SK-N-SH (cell line): Measurements from ENCODE around the gene APH1B.

Experiments
- JUND ChIP-seq: IDR thresholded peaks from 2 replicates; pipeline ENCODE4 v1.4.0; 2012
- RCOR1 ChIP-seq: fragments of 150-350 bp; IDR thresholded peaks from 2 replicates; pipeline ENCODE4 v1.6.1; 2017; ENCODE audit warnings: antibody characterized with exemption, low read length
- TF ChIP-seq, protein P1 (sequence below): fragments of 150-350 bp; IDR thresholded peaks from 2 replicates; pipeline ENCODE4 v1.6.1; 2017; ENCODE audit warnings: antibody characterized with exemption, low read length, low read depth, borderline replicate concordance

DNA sequence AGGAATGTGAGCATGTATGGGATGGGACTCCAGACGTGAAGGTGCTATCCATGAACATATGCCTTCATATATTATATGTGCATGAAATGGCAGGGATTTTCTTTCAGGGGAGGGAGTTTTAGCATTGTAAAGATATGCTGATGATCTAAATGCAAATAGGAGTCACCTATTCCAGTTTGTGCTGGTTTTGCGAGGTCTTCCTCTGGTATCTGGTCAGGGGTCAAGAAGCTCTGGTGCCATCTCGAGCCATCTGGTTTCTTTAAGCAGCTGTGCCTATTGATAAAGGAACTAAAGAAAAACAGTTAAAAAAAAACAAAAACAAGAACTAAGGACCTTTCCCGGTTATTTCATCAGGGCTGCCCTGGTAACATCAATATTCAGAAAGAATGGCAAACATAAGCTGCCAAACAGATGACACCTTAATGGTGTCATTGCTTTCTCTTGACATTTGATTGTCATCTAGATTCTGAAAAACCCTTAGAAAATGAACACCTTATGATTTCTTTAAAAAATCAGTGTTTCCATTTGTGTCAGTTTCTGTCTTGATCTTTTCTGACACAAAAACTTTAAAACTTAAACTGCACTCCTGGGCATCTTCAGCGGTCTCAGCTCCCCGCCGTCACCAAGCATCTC, 22.7 kb downstream of the APH1B start:
- TF ChIP-seq RCOR1 (no peak), JUND (no peak)
- TF ChIP-seq, protein P1, sequence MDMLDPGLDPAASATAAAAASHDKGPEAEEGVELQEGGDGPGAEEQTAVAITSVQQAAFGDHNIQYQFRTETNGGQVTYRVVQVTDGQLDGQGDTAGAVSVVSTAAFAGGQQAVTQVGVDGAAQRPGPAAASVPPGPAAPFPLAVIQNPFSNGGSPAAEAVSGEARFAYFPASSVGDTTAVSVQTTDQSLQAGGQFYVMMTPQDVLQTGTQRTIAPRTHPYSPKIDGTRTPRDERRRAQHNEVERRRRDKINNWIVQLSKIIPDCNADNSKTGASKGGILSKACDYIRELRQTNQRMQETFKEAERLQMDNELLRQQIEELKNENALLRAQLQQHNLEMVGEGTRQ = no peak
